Measurements from ENCODE around the gene KLHDC8B.

KLHDC8B gene

DNA sequence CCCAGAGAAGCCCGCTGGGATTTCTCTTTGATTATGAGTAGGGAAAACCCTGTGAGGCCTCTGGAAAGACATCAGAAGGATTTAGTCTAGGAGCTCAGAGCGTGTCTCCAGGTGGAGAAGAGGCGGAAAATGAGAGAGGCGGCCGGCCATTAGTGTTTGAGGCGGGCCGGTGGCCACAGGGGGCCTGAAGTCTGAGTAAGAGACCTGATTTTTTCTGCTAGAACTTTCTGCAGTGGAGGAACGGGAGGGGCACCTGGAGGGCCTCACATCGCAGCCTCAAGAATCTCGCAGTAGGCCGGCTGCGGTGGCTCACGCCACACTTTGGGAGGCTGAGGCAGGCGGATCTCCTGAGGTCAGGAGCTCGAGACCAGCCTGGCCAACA, 28.5 kb downstream of the KLHDC8B start:
- TF ChIP-seq, protein P1, sequence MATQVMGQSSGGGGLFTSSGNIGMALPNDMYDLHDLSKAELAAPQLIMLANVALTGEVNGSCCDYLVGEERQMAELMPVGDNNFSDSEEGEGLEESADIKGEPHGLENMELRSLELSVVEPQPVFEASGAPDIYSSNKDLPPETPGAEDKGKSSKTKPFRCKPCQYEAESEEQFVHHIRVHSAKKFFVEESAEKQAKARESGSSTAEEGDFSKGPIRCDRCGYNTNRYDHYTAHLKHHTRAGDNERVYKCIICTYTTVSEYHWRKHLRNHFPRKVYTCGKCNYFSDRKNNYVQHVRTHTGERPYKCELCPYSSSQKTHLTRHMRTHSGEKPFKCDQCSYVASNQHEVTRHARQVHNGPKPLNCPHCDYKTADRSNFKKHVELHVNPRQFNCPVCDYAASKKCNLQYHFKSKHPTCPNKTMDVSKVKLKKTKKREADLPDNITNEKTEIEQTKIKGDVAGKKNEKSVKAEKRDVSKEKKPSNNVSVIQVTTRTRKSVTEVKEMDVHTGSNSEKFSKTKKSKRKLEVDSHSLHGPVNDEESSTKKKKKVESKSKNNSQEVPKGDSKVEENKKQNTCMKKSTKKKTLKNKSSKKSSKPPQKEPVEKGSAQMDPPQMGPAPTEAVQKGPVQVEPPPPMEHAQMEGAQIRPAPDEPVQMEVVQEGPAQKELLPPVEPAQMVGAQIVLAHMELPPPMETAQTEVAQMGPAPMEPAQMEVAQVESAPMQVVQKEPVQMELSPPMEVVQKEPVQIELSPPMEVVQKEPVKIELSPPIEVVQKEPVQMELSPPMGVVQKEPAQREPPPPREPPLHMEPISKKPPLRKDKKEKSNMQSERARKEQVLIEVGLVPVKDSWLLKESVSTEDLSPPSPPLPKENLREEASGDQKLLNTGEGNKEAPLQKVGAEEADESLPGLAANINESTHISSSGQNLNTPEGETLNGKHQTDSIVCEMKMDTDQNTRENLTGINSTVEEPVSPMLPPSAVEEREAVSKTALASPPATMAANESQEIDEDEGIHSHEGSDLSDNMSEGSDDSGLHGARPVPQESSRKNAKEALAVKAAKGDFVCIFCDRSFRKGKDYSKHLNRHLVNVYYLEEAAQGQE (IDR thresholded peaks at IDR 0.05; ENCODE audit: insufficient read depth in 1 of 2, low read depth in 2 of 2, low read length in 2 of 2), result no peak
- TF ChIP-seq POLR2AphosphoS5 (IDR thresholded peaks at IDR 0.05; ENCODE audit: low read depth, low read length) (no peak), FOXP2 (optimal IDR thresholded peaks at IDR 0.05; ENCODE audit: borderline replicate concordance, extremely low read depth, extremely low read length, insufficient read depth) (no peak), SIN3A (IDR thresholded peaks at IDR 0.05; ENCODE audit: borderline replicate concordance, insufficient read depth, low read length) (no peak), TAF1 (IDR thresholded peaks at IDR 0.05; ENCODE audit: borderline replicate concordance, insufficient read depth, low read length) (no peak)

DNA sequence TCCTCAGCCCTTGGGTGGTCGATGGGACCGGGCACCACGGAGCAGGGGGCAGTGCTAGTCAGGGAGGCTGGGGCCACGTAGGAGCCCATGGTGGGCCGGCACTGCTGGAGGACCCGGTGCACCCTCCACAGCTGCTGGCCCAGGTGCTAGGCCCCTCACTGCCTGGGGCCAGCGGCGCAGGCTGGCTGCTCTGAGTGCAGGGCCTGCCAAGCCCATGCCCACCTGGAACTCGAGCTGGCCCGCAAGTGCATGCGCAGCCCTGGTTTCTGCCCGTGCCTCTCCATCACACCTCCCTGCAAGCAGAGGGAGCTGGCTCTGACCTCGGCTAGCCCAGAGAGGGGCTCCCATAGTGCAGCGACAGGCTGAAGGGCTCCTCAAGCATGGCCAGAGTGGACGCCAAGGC, 42.1 kb downstream of the KLHDC8B start:
- TF ChIP-seq, protein P1 (IDR thresholded peaks at IDR 0.05; ENCODE audit: insufficient read depth in 1 of 2, low read depth in 2 of 2, low read length in 2 of 2), result no peak
- TF ChIP-seq POLR2AphosphoS5 (IDR thresholded peaks at IDR 0.05; ENCODE audit: low read depth, low read length) (no peak), SIN3A (IDR thresholded peaks at IDR 0.05; ENCODE audit: borderline replicate concordance, insufficient read depth, low read length) (no peak), TAF1 (IDR thresholded peaks at IDR 0.05; ENCODE audit: borderline replicate concordance, insufficient read depth, low read length) (no peak), FOXP2 (optimal IDR thresholded peaks at IDR 0.05; ENCODE audit: borderline replicate concordance, extremely low read depth, extremely low read length, insufficient read depth) (no peak)

DNA sequence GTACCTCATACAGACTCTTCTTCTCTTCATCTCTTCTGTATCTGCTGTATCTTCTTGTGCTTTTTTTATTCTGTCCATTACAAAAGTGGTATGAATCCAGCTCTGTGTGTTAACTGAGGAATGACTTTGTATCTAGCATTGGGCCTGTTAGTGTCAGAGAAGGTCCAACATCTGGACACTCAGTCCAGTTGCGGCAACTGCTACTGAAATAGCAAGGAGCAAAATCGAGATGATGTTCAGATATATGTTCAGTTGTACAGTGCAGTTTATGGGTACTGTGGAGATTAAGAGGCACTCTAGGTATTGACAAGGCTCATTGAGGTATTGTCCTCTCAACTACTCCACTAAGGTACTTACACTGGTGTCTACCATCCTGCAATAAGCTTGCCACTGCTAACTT, 42.6 kb downstream of the KLHDC8B start:
- TF ChIP-seq POLR2AphosphoS5 (IDR thresholded peaks at IDR 0.05; ENCODE audit: low read depth, low read length) (no peak), TAF1 (IDR thresholded peaks at IDR 0.05; ENCODE audit: borderline replicate concordance, insufficient read depth, low read length) (no peak), SIN3A (IDR thresholded peaks at IDR 0.05; ENCODE audit: borderline replicate concordance, insufficient read depth, low read length) (no peak), FOXP2 (optimal IDR thresholded peaks at IDR 0.05; ENCODE audit: borderline replicate concordance, extremely low read depth, extremely low read length, insufficient read depth) (no peak)
- TF ChIP-seq, protein P1 (IDR thresholded peaks at IDR 0.05; ENCODE audit: insufficient read depth in 1 of 2, low read depth in 2 of 2, low read length in 2 of 2), result no peak

DNA sequence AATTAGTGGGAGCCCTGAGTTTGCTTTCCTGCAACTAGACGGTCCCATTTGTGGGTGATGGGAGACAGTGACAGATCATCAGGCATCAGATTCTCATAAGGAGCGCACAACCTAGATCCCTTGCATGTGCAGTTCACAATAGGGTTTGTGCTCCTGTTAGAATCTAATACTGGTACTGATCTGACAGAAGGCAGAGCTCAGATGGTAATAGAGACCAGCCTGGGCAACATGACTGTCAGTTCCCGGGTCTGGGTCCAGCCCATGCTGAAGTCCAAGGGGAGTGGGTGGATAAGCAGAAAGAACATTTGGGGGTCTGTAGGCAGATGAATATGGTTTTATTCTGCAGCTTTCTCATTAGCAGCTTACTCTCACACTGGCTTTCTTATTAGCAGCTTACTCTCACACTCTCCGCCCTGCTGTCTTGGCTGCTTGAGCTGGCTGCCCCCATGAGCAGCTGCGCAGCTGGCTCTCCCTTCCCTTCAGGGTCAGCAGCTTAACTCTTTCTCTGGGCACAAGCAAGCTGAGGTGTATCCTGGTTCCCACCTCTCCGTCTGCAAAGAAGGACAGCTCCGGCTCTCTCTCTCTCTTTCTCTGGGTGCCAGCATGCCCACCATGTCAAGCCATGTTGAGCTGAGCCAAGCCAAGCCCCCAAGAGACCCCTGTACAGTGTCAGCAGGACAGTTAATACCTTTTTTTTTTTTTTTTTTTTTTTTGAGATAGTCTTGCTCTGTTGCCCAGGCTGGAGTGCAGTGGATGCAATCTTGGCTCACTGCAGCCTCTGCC, 46.5 kb downstream of the KLHDC8B start:
- TF ChIP-seq, protein P1 (IDR thresholded peaks at IDR 0.05; ENCODE audit: insufficient read depth in 1 of 2, low read depth in 2 of 2, low read length in 2 of 2), result no peak
- TF ChIP-seq SIN3A (IDR thresholded peaks at IDR 0.05; ENCODE audit: borderline replicate concordance, insufficient read depth, low read length) (no peak), TAF1 (IDR thresholded peaks at IDR 0.05; ENCODE audit: borderline replicate concordance, insufficient read depth, low read length) (no peak), FOXP2 (optimal IDR thresholded peaks at IDR 0.05; ENCODE audit: borderline replicate concordance, extremely low read depth, extremely low read length, insufficient read depth) (no peak), POLR2AphosphoS5 (IDR thresholded peaks at IDR 0.05; ENCODE audit: low read depth, low read length) (no peak)
